GM18909 (cell line): ENCODE measurements around the gene KCNAB3.

Experiments used
- ATAC-seq: cut with Tn5 transposase; IDR thresholded peaks from one replicate; pipeline ENCODE4 v1.9.1; 2021; ENCODE audit warnings: mild to moderate bottlenecking; ENCODE audit not compliant: unreplicated experiment, poor library complexity

The KCNAB3 gene

DNA sequence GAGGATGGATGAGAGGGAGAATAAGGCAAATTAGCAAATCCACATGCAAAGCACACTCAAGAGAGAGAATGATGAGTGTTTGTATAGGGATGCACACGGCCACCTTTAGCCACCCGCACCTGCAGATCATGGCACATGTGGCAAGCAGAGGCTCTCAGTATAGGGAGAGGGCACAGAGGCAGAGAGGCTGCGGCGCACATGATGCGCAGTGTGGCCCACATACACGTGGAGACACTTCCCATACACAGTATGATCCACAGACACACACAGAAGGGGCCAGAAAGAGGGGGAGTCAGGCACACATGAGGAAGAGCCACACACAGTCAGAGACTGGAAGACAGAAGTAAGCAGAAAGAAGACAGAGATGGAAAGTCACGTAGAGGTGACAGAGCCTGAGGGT is 47.6 kb downstream of the KCNAB3 start:
- ATAC-seq, result no peak

DNA sequence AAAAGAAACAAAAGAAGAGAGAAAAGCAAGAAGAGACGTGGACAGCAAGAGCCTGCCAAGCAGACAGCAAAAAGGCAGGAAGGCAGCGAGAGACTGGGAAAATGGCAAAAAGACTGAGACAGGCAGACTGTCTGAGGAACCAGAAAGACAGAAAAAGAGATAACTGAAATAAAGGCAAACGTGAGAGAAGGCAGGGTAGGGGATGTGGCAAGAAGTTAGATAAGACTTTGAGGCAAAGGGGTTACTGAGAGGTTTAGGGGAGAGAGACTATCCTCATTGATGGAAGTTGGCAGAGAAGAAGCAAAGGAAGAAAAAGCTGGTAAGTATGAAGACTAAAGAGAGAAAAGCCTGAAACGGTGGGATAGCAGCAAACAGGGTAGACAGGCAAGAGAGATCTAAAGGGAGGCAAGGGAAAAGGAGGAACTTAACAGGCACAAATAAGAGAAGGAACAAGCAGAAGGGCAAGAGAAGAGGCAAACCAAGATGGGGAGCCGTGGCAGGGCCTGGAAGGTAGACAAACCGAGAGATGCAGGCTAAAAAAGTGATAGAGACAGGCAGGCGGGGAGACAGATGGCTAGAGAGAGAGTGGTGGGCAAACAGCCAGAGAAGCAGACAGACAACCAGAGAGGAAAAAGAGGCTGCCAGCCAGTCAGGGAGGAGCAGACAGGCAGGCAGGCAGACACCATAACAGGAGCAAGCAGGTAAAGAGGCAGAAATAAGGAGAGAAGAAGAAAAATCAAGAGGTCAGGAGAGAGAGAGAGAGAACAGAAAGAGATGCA is 48.2 kb downstream of the KCNAB3 start:
- no peak for ATAC-seq

GRCh38 chr17:7880076-7880868 is 49.4 kb downstream of the KCNAB3 start:
- ATAC-seq, result no peak

DNA sequence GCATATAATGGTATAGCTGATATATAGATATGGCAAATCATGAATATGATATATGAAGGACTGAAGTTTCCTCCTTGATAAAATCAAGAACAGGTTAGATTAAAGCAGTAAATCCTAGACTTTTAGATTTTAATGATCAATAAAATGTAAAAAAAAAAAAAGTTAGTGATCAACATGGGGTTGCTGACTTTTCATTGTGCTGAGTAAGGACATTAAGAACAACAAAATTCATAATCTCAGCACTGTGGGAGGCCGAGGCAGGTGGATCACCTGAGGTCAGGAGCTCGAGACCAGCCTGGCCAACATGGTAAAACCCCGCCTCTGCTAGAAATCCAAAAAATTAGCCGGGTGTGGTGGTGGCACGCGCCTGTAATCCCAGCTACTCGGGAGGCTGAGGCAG is 51.4 kb downstream of the KCNAB3 start:
- ATAC-seq, result no peak

- no peak for ATAC-seq
Observed at GRCh38 chr17:7875804-7876370, 53.8 kb downstream of the KCNAB3 start.

GRCh38 chr17:7873051-7873450 is 56.6 kb downstream of the KCNAB3 start:
- ATAC-seq, result no peak
